Neural cell (in vitro differentiated cells): ENCODE measurements around the gene NRROS. TPM values are rescaled to one million over a fixed set of nuclear protein-coding genes. Genes with fewer than 3 reads are reported as not detected.

Experiments used
- H2AFZ ChIP-seq: fragments of 200-600, 300-800 bp; sonication (generic), shearing (Covaris generic); 2 replicates; pipeline ENCODE4 v1.6.0; 2014; ENCODE audit warnings: low read depth, mild to moderate bottlenecking, antibody characterized with exemption, low read length, moderate library complexity
- H3F3A ChIP-seq: fragments of 200-600 bp; shearing (Covaris generic); 2 replicates; pipeline ENCODE4 v1.6.1; 2016; ENCODE audit warnings: mild to moderate bottlenecking, moderate library complexity, mixed read lengths, antibody characterized with exemption, low read length; ENCODE audit not compliant: insufficient read depth, poor library complexity, severe bottlenecking
- H3K27ac ChIP-seq: fragments of 200-600, 300-800 bp; sonication (generic), shearing (Covaris generic); 2 replicates; pipeline ENCODE4 v1.5.1; 2014; ENCODE audit warnings: mild to moderate bottlenecking, low read length, moderate library complexity
- H3K27me3 ChIP-seq: fragments of 300-800, 200-600 bp; sonication (generic), shearing (Covaris generic); 2 replicates; pipeline ENCODE4 v1.6.0; 2014; ENCODE audit warnings: mild to moderate bottlenecking, low read depth, low read length, moderate library complexity; ENCODE audit not compliant: insufficient read depth
- H3K36me3 ChIP-seq: fragments of 300-800, 200-600 bp; sonication (generic), shearing (Covaris generic); 2 replicates; pipeline ENCODE4 v1.5.1; 2014; ENCODE audit warnings: mild to moderate bottlenecking, antibody characterized with exemption, low read length, moderate library complexity; ENCODE audit not compliant: insufficient read depth
- H3K4me2 ChIP-seq: fragments of 300-800, 200-600 bp; sonication (generic), shearing (Covaris generic); 2 replicates; pipeline ENCODE4 v1.6.0; 2014; ENCODE audit warnings: mild to moderate bottlenecking, low read length
- H3K4me3 ChIP-seq: fragments of 300-800, 200-600 bp; sonication (generic), shearing (Covaris generic); 2 replicates; pipeline ENCODE4 v1.5.1; 2014; ENCODE audit warnings: mild to moderate bottlenecking, low read length, moderate library complexity
- H3K79me2 ChIP-seq: fragments of 200-600 bp; shearing (Covaris generic); replicated peaks from 2 replicates; pipeline ENCODE4 v1.6.0; 2014; ENCODE audit warnings: mild to moderate bottlenecking, low read length, moderate library complexity; ENCODE audit not compliant: insufficient read depth
- H3K9ac ChIP-seq: fragments of 300-800, 200-600 bp; sonication (generic), shearing (Covaris generic); 2 replicates; pipeline ENCODE4 v1.6.1; 2016; ENCODE audit warnings: mild to moderate bottlenecking, low read length, mixed read lengths
- H3K9me2 ChIP-seq: fragments of 200-600 bp; shearing (Covaris generic); 2 replicates; pipeline ENCODE4 v1.6.1; 2016; ENCODE audit warnings: mild to moderate bottlenecking, low read length, mixed read lengths; ENCODE audit not compliant: insufficient read depth
- H3K9me3 ChIP-seq: fragments of 200-600, 300-800 bp; sonication (generic), shearing (Covaris generic); 2 replicates; pipeline ENCODE4 v1.6.1; 2016; ENCODE audit warnings: mild to moderate bottlenecking, mixed run types, low read length, moderate library complexity, mixed read lengths
- H4K20me1 ChIP-seq: fragments of 200-600 bp; shearing (Covaris generic); 2 replicates; pipeline ENCODE4 v1.6.1; 2016; ENCODE audit warnings: mild to moderate bottlenecking, mixed run types; ENCODE audit not compliant: insufficient read depth
- EP300 ChIP-seq: fragments of 450-650 bp; conservative IDR thresholded peaks from 2 replicates; pipeline ENCODE4 v1.6.1; 2014; ENCODE audit warnings: antibody characterized with exemption, mild to moderate bottlenecking, moderate library complexity; ENCODE audit not compliant: poor library complexity, severe bottlenecking
- EZH2 ChIP-seq: fragments of 200-600, 300-800 bp; shearing (Covaris generic), sonication (generic); IDR thresholded peaks from 2 replicates; pipeline ENCODE4 v1.6.1; 2014; ENCODE audit warnings: antibody characterized with exemption, low read length, borderline replicate concordance, mild to moderate bottlenecking; ENCODE audit not compliant: insufficient read depth, poor library complexity, severe bottlenecking
- MXI1 ChIP-seq: fragments of 450-650 bp; conservative IDR thresholded peaks from 2 replicates; pipeline ENCODE4 v1.6.1; 2014; ENCODE audit warnings: antibody characterized with exemption, mild to moderate bottlenecking; ENCODE audit not compliant: poor library complexity, severe bottlenecking
- POLR2AphosphoS5 ChIP-seq: IDR thresholded peaks from 2 replicates; pipeline ENCODE4 v1.6.1; 2012
- RAD21 ChIP-seq: fragments of 450-650 bp; conservative IDR thresholded peaks from 2 replicates; pipeline ENCODE4 v1.6.1; 2014; ENCODE audit warnings: antibody characterized with exemption, mild to moderate bottlenecking, moderate library complexity
- SMC3 ChIP-seq: fragments of 450-650 bp; conservative IDR thresholded peaks from 2 replicates; pipeline ENCODE4 v1.6.1; 2014; ENCODE audit warnings: antibody characterized with exemption, mild to moderate bottlenecking, moderate library complexity; ENCODE audit not compliant: poor library complexity
- TAF1 ChIP-seq: IDR thresholded peaks from 2 replicates; pipeline ENCODE4 v1.6.1; 2012; ENCODE audit warnings: low read depth
- polyA plus RNA-seq: library from polyadenylated mRNA; depleted of rRNA; stranded (reverse); fragments of >200 nt; gene quantifications from 2 replicates; pipeline ENCODE4 v1.2.3, GENCODE V29; 2014
- TF ChIP-seq, protein P1 (sequence below): fragments of 450-650 bp; IDR thresholded peaks from 2 replicates; pipeline ENCODE4 v1.5.1; 2014; ENCODE audit warnings: antibody characterized with exemption, mild to moderate bottlenecking, moderate library complexity; ENCODE audit not compliant: poor library complexity, severe bottlenecking
- TF ChIP-seq, protein P2 (sequence below): IDR thresholded peaks from 2 replicates; pipeline ENCODE4 v1.6.1; 2012; ENCODE audit warnings: borderline replicate concordance

The NRROS gene
- polyA plus RNA-seq, 1 donor from 2014 or later, result not detected

DNA sequence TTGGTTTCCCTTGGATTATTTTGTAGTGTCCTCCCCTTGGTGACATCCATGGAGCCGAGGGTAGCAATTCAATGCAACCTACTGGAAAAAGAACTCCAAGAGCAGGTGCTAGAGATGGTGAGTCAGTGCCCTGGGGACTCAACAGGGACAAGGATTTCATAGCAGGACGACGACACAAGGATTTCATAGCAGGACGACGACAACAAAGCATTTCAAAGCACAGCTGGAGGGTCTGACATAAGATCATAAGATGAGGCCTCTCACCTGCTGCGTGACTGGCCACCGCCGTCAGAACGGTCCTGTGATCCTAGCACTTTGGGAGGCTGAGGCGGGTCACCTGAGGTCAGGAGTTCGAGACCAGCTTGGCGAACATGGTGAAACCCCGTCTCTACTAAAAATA is 22.5 kb downstream of the NRROS start:
- no peak overlapping the region for H3K4me2 ChIP-seq
- no peaks in the 10 kb centered on the region for H3K9me3 ChIP-seq
- H2AFZ ChIP-seq, result no peak overlapping the region

DNA sequence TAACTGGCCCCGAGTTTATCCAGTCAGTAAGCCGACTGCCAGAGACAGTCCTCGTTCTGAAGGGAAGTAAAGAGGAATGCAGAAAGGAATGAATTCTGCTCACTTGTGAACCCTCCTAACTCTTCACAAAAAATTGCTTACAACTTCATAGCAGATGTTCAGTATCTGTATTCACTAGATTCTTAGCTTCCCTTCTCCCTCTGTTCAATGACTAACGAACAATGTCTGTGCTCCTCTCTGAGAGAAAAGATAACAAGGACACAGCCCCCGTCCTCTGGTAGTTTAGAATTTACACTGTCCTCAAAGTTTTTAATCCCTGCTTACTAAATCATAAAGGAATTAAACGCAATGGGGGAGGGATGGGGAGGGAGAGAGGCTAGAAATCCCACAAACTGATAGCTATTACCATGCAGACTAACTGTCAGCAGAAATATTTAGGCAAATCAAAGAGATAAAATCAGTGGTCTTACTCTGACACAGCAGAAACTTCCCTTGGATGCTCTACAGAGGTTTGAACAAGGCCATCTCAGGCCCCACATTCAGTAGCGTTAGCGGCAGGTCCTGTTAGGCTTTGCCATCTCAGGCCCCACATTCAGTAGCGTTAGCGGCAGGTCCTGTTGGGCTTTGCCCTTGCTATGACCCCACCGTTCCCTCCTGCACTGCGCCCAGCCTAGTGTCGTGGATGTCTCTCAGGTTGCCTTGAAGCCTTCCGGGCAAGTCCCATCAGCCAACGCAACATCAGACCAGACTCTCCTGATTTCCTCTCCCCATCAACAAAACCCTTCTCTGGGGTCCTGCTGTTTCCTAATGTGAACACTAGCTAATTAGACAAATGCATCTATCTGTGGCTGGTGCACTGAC is 23.4 kb downstream of the NRROS start:
- Histone ChIP-seq H4K20me1 (no peaks in the 10 kb centered on the region), H3K36me3 (no peaks in the 10 kb centered on the region)

More for the DNA sequence above, 22.5 kb downstream of the NRROS start:
- Histone ChIP-seq H4K20me1 (no peaks in the 10 kb centered on the region), H3K27ac (no peak overlapping the region), H3F3A (no peaks in the 10 kb centered on the region), H3K79me2 (no peaks in the 10 kb centered on the region), H3K36me3 (no peaks in the 10 kb centered on the region), H3K9me2 (no peaks in the 10 kb centered on the region), H3K9ac (no peak overlapping the region), H3K4me3 (no peak overlapping the region), H3K27me3 (no peaks in the 10 kb centered on the region)
- TF ChIP-seq, protein P1, sequence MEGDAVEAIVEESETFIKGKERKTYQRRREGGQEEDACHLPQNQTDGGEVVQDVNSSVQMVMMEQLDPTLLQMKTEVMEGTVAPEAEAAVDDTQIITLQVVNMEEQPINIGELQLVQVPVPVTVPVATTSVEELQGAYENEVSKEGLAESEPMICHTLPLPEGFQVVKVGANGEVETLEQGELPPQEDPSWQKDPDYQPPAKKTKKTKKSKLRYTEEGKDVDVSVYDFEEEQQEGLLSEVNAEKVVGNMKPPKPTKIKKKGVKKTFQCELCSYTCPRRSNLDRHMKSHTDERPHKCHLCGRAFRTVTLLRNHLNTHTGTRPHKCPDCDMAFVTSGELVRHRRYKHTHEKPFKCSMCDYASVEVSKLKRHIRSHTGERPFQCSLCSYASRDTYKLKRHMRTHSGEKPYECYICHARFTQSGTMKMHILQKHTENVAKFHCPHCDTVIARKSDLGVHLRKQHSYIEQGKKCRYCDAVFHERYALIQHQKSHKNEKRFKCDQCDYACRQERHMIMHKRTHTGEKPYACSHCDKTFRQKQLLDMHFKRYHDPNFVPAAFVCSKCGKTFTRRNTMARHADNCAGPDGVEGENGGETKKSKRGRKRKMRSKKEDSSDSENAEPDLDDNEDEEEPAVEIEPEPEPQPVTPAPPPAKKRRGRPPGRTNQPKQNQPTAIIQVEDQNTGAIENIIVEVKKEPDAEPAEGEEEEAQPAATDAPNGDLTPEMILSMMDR, result no peak
- TF ChIP-seq EP300 (no peak), TAF1 (no peak), RAD21 (no peak), MXI1 (no peak), EZH2 (no peak), SMC3 (no peak), POLR2AphosphoS5 (no peak)
- TF ChIP-seq, protein P2, sequence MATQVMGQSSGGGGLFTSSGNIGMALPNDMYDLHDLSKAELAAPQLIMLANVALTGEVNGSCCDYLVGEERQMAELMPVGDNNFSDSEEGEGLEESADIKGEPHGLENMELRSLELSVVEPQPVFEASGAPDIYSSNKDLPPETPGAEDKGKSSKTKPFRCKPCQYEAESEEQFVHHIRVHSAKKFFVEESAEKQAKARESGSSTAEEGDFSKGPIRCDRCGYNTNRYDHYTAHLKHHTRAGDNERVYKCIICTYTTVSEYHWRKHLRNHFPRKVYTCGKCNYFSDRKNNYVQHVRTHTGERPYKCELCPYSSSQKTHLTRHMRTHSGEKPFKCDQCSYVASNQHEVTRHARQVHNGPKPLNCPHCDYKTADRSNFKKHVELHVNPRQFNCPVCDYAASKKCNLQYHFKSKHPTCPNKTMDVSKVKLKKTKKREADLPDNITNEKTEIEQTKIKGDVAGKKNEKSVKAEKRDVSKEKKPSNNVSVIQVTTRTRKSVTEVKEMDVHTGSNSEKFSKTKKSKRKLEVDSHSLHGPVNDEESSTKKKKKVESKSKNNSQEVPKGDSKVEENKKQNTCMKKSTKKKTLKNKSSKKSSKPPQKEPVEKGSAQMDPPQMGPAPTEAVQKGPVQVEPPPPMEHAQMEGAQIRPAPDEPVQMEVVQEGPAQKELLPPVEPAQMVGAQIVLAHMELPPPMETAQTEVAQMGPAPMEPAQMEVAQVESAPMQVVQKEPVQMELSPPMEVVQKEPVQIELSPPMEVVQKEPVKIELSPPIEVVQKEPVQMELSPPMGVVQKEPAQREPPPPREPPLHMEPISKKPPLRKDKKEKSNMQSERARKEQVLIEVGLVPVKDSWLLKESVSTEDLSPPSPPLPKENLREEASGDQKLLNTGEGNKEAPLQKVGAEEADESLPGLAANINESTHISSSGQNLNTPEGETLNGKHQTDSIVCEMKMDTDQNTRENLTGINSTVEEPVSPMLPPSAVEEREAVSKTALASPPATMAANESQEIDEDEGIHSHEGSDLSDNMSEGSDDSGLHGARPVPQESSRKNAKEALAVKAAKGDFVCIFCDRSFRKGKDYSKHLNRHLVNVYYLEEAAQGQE, result no peak

More for the DNA sequence above, 23.4 kb downstream of the NRROS start:
- H3K9me3 ChIP-seq, result no peaks in the 10 kb centered on the region
- no peaks in the 10 kb centered on the region for H3K9me2 ChIP-seq
- H2AFZ ChIP-seq, result no peak overlapping the region
- no peak overlapping the region for H3K9ac ChIP-seq
- no peaks in the 10 kb centered on the region for H3F3A ChIP-seq
- no peak overlapping the region for H3K4me3 ChIP-seq
- TF ChIP-seq, protein P2, result no peak
- TF ChIP-seq POLR2AphosphoS5 (no peak), EZH2 (no peak), EP300 (no peak), SMC3 (no peak), MXI1 (no peak), RAD21 (no peak), TAF1 (no peak)
- TF ChIP-seq, protein P1, result no peak
- no peaks in the 10 kb centered on the region for H3K27me3 ChIP-seq
- H3K4me2 ChIP-seq, result no peak overlapping the region
- H3K27ac ChIP-seq, result no peak overlapping the region
- H3K79me2 ChIP-seq, result no peaks in the 10 kb centered on the region
